AG04450 (cell line): ENCODE data around the gene MDP1. TPM values are rescaled to one million over a fixed set of nuclear protein-coding genes. Genes with fewer than 3 reads are reported as not detected.

Experiments used
- CTCF ChIA-PET: fragments of 300-600, 350-600 bp; formaldehyde crosslinking; extraction: SDS; loops from one replicate; lab custom pipeline; 2022; ENCODE audit warnings: antibody characterized with exemption, inconsistent platforms; lab: Charles Lee
- POLR2A ChIA-PET: fragments of 350-600 bp; formaldehyde crosslinking; extraction: SDS; loops from one replicate; lab custom pipeline; 2021; ENCODE audit warnings: antibody characterized with exemption, inconsistent platforms; lab: Yijun Ruan, JAX
- DNase-seq: peaks from one replicate; pipeline ENCODE4 v3.0.0-alpha.2; 2011; ENCODE audit warnings: low read depth, low spot score
- H3K27ac ChIP-seq: one replicate; pipeline ENCODE4 v1.5.1; 2012; ENCODE audit warnings: low read depth, low read length, control low read depth
- H3K27me3 ChIP-seq: one replicate; pipeline ENCODE4 v1.6.0; 2012; ENCODE audit warnings: low read length; ENCODE audit not compliant: control insufficient read depth, insufficient read depth
- H3K4me3 ChIP-seq: 2 replicates; pipeline ENCODE4 v1.5.1; 2011; ENCODE audit warnings: mild to moderate bottlenecking, low read depth, low read length, control low read depth
- H3K9me3 ChIP-seq: 2 replicates; pipeline ENCODE4 v1.5.1; 2012; ENCODE audit warnings: low read length; ENCODE audit not compliant: control insufficient read depth, insufficient read depth
- polyA plus RNA-seq: library from polyadenylated mRNA; depleted of rRNA; stranded (reverse); fragments of >200 nt; gene quantifications from 2 replicates; pipeline ENCODE4 v1.2.3, GENCODE V29; 2011
- TF ChIP-seq, protein P1 (sequence below): IDR thresholded peaks from 2 replicates; pipeline ENCODE4 v1.5.1; 2011; ENCODE audit warnings: low read depth, low read length, control low read depth, inconsistent platforms

The MDP1 gene
- polyA plus RNA-seq, 1 experiment: 16.1 TPM

DNA sequence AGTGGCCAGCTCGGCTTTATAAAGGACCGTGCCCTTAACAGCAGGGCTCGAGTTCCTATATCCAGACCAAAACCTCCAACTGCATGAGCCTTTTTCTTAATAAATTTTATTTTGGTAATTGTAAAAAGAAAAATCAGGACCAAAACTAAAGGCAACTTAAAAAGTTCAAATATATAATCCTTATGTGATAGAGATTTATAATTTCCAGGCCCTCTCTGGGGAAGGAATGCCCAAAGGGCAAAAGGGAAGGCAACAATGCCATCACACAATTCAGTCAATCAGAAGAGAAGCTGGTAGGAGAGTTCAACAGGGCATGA is 26.8 kb downstream of the MDP1 start:
- POLR2A ChIA-PET: interaction anchor here (1.1 to 1.5 kb wide), 2 partner anchors 9 to 25 kb away, joined by 4 to 9 read pairs; partner anchors contain the start of gene CHMP4A
- H3K4me3 ChIP-seq: peak overlapping the region; percentile 31; the same call in 1 of the 2 replicates

DNA sequence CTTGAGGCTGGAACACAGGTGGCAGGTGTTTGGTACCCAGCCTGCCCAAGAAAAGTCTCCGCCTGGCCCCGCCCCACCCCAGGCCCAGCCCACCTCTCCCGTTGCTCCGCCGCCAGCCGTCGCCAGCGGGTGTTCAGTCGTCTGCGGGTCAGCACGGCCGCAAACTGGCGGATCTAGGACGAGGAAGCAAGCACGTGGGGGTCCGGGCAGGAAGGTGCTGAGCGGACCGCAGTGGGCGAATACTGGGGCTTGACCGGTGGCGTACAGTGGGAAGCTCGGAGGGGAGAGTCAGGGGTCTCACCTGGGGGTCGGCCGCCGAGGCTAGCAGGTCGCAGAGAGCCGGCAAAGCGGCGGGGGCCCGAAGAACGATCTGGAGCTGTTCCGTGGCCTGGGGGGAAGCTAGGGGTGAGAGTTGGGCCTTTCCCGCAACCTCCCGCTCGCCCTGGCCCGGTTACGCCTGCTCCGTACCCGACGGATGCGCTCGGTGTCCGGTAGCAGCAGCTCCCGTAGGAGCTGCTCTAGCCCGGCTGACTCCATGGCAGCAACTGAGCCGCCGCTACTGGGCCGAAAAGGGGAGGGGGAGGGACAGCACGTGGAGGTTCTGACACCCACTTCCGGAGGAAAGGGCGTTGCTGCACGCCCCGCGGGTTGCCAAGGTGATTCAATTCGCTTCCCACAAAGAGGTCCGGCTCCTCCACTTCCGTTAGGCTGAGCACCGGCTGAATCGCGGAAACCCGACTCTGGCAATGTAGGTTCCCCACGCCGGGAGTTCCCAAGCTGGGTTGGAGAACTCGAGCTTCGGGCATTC is 27.4 kb downstream of the MDP1 start, which contains the start of gene IPO4:
TSS of gene IPO4 (minus strand) at position 566 of the 808 bp plus-strand sequence. CDS start at position 537, 29 bp downstream.
- peak within 1 kb of the TSS; percentile 85 for H3K4me3 ChIP-seq
- DNase-seq: peak; percentile 94
- H3K9me3 ChIP-seq: no peaks in the 10 kb centered on the region; the same call in 1 of the 2 replicates
- no peaks in the 10 kb centered on the region for H3K27me3 ChIP-seq
- TF ChIP-seq, protein P1, sequence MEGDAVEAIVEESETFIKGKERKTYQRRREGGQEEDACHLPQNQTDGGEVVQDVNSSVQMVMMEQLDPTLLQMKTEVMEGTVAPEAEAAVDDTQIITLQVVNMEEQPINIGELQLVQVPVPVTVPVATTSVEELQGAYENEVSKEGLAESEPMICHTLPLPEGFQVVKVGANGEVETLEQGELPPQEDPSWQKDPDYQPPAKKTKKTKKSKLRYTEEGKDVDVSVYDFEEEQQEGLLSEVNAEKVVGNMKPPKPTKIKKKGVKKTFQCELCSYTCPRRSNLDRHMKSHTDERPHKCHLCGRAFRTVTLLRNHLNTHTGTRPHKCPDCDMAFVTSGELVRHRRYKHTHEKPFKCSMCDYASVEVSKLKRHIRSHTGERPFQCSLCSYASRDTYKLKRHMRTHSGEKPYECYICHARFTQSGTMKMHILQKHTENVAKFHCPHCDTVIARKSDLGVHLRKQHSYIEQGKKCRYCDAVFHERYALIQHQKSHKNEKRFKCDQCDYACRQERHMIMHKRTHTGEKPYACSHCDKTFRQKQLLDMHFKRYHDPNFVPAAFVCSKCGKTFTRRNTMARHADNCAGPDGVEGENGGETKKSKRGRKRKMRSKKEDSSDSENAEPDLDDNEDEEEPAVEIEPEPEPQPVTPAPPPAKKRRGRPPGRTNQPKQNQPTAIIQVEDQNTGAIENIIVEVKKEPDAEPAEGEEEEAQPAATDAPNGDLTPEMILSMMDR: no peak
- peak within 1 kb of the TSS; percentile 77 for H3K27ac ChIP-seq
- ChIA-PET CTCF (interaction anchor here (0.6 to 2.7 kb wide), 2 partner anchors 28 to 46 kb away, joined by 3 to 10 read pairs; partner anchors contain the start of gene IRF9), POLR2A (interaction anchor here (0.8 to 1.5 kb wide), 4 partner anchors 7 to 178 kb away, joined by 3 to 9 read pairs (median 4); partner anchors contain the start of genes CHMP4A and TM9SF1)

More for the DNA sequence above, 26.8 kb downstream of the MDP1 start:
- no peak for DNase-seq
- TF ChIP-seq, protein P1: no peak
- H3K27me3 ChIP-seq: no peaks in the 10 kb centered on the region
- CTCF ChIA-PET: interaction anchor here (0.6 to 2.7 kb wide), 3 partner anchors 28 to 80 kb away, joined by 3 to 10 read pairs (median 3); partner anchors contain the start of gene IRF9
- no peaks in the 10 kb centered on the region; the same call in 1 of the 2 replicates for H3K9me3 ChIP-seq
- H3K27ac ChIP-seq: peak overlapping the region; percentile 47

DNA sequence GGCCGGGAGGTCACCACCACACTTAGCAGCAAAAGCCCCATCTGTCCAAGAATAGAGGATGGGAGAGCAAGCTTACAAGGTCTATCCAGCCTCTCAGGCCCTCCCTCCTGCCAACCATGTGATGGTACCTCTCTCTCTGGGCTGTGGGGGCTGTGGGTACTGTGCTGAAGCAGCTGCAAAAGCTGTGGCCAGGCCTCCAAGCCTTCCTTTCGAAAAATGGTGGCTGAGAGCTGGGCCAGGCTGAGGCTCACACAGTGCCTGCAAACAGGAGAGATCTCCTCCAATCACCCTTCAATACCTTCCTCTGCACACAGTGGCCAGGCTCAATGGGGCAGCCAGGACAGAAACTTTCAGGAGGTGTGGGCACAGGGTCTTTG is 28.3 kb downstream of the MDP1 start:
- no peak for DNase-seq
- ChIA-PET POLR2A (interaction anchor here (1.2 kb wide), 1 partner anchor 8 kb away, joined by 4 read pairs; the partner anchor contains the start of gene TM9SF1), CTCF (interaction anchor here (1.5 to 2.7 kb wide), 2 partner anchors 27 to 109 kb away, joined by 5 to 10 read pairs; partner anchors contain the start of gene IRF9)

DNA sequence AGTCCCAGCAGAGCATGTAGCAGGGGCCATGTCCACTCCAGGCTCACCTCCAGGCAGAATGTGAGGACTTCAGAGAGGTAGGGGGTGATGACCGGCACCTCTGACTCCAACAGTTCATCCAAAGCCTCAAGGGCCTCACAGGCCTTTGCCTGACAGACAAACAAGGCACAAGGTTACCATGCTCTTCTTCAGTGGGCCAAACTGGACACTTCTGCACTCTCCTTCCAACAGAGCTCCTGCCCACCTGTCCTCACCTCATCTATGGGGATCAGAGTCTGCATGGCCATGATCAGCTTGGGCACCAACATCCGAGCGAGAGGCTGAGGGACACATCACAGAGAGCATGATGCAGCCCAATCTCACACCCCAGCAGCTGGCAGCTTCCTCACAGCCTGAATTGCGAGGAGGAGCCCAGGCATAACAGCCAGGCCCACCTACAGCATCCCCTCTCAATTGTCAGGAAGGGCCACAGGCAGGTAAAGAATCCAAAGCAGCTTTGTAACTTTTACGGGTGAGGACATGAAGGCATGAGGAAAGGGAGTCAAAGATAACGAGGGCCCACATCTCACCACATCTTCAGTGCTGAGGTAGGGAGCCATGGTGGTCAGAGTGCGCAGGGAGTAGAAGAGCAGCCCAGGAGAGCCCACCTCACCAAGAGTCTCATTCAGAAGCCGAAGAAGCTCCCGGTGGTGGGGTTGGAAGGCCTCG is 28.9 kb downstream of the MDP1 start:
- TF ChIP-seq, protein P1: no peak
- Histone ChIP-seq H3K4me3 (no peak overlapping the region), H3K27me3 (no peaks in the 10 kb centered on the region), H3K27ac (no peak overlapping the region), H3K9me3 (no peaks in the 10 kb centered on the region; the same call in 1 of the 2 replicates)
- no peak for DNase-seq
- POLR2A ChIA-PET: interaction anchor here (1.2 kb wide), 1 partner anchor 9 kb away, joined by 4 read pairs; the partner anchor contains the start of gene TM9SF1
- CTCF ChIA-PET: interaction anchor here (1.5 to 2.7 kb wide), 2 partner anchors 26 to 110 kb away, joined by 5 to 10 read pairs; partner anchors contain the start of gene IRF9

More for the DNA sequence above, 28.3 kb downstream of the MDP1 start:
- H3K9me3 ChIP-seq: no peaks in the 10 kb centered on the region; the same call in 1 of the 2 replicates
- TF ChIP-seq, protein P1: no peak
- H3K4me3 ChIP-seq: peak overlapping the region; percentile 85
- H3K27me3 ChIP-seq: no peaks in the 10 kb centered on the region
- no peak overlapping the region for H3K27ac ChIP-seq
